Iris pigment epithelial cell (primary cell): ENCODE data around the gene AGO3.
"Not testable (repeated sequence)": the region's sequence is repeated elsewhere in the genome, so short reads cannot be mapped to it uniquely, and the experiment has no call there.

Experiments used
- DNase-seq: peaks from one replicate; pipeline ENCODE4 v3.0.0-alpha.2; 2011; ENCODE audit warnings: low read depth

AGO3 gene

DNA sequence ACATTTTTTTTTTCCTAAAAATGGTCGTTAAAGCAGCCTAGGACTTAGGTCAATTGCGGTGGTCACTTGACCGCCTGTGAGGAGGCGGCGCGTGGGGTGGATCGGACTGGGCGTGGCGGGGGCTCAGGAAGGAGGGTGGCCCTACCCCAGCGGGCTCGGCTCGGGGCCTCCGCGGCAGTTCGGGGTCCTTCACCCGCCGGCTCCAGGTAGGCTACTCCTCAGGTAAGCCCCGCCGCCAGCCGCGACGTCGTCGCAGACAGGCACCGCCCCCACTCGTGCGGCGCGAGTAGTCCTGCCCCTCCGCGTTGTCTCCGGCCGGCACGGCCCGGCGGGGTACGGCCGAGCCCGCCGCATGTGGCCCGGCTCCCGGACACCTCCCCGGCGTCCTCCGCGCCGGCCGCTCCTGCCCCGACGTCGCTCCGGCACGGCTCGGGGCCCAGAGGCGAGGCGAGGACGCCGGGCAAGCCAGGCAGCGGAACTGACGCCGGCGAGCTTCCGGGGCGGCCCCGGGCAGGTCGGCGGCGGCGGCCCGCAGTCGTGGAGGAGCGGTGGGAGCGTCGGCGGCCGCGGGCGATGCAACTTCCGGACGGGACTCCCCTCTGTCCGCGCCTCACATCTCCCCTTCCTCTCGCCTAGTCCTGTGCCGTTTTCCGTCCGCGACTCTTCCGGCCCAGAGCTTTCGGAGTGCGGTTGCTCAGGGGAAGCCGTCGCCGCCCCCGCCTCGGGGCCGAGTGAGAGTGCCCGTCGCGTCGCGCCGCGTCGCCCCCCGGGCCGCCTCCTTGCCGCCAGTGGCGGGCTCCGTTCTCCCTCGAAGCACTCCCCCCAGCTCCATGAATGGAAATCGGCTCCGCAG, at the start of gene AGO3:
Gene AGO3, plus strand, starts transcription at position 513 of the 853 bp plus-strand sequence. Its CDS starts 322 bp downstream, at position 835.
- peak; percentile 79 for DNase-seq

DNA sequence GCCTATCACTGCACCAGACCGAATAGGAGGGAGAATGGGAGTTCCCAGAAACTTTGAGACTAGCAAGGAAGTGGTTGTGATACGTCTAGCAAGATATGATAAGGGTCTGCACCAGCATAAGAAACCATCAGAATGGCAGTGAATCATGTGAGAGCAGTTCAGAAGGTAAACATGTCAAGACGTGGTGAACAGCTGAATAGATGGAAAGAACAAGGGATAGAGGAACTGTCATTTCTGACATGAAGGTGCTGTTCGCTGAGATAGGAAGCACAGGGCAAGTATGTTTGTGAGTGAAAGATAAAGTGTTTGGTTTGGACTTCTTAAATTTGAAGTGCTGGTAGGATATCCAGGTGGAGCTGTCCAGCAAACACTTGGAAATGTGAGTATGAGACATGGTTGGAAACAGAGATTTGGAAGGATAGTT, 49.0 kb upstream of the AGO3 start:
- DNase-seq: peak; percentile 9

DNA sequence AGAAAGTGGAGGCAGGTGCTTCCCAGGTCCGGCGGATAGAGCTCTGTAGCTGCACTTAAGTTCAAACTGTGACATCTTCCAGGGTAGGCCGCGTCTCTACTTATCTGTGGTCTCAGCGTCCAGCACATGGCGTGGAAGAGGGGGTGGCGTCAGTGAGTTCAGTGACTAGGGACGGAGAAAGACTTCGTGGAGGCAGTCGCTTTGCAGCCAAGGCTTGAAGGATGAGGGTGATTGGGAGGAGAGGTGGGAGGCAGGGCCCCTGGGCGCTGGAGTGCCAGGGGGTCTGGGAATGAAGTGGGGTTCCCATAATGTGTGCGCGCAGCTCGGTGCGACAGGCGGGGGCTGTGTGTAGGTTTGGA, 48.3 kb upstream of the AGO3 start:
- DNase-seq: no peak

DNA sequence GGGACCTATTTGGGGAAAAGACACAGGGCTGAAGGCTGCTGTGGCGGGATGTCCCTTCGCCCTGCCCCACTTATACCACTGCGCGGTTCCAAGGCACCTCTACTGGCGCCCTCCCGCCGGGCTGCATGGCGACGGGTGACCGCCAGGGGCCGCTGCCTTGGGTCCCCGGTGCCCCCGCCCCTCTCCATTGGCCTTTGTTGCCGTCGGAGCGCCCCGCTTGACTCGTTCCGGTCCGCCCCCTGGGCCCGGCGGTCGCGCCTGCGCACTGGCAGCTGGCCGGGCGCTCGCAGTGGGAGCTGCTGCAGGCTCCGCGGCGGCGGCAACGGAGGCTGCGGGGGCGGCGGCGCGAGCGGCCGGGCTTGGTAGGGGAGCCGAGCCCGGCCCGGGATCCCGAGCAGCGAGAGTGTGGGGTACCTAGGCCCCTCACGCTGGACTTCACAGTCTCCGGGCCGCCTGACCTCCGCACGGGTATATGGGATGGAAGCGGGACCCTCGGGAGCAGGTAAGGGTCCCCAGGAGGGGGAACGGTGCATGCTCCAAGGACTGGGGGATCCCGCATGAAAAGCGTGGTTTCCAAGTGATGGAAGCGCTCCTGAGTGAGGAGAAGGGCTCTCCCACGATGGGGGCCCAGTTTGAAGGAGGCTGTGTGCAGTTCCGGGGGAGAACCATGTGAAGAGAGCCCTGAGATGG, 47.8 kb upstream of the AGO3 start, which contains the start of gene AGO1:
Gene AGO1, plus strand, starts transcription at position 265 of the 690 bp plus-strand sequence. Its CDS starts 213 bp downstream, at position 478.
- peak; percentile 88 for DNase-seq

DNA sequence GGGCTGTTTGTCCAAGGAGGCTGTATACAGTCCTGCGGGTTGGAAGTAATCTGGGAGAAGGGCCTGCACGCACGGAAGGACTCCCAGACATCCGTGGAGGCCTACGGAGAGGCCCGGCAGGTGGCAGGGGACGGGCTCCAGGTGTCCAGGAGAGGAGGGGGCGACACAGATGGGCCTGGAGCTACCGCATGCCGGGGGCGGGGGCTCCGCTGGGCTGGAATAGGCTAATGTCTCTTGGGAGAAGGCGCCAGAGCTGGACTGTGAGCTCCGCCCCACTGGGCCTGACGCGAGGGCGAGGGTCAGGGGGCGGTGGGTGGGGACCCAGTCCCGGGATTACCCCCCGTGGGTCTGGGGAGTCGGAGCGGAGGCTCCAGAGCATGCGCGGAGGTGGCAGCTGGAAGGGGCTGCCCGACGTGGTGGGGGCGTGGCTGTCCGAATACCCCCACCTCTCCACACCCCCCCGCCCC, 47.2 kb upstream of the AGO3 start:
- peak; percentile 25 for DNase-seq

DNA sequence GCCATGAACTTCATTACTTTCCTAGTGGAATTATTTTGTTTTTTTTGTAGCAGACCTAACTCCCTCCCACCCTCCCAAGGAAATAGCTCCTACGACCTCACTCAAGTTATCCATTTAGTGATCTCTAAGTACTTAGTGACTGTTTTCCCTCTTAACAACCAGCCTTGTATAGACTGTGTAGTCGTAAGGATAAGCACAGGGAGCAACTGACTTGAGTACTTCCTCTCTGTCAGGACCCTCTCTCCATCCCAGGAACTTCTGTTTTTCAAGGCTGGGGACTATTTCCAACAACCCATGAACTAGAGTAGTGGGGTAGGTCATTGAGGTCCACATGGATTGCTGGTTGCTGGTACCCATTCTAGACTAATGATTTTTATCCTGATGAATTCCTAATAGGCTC, 46.0 kb upstream of the AGO3 start:
- no peak for DNase-seq

DNA sequence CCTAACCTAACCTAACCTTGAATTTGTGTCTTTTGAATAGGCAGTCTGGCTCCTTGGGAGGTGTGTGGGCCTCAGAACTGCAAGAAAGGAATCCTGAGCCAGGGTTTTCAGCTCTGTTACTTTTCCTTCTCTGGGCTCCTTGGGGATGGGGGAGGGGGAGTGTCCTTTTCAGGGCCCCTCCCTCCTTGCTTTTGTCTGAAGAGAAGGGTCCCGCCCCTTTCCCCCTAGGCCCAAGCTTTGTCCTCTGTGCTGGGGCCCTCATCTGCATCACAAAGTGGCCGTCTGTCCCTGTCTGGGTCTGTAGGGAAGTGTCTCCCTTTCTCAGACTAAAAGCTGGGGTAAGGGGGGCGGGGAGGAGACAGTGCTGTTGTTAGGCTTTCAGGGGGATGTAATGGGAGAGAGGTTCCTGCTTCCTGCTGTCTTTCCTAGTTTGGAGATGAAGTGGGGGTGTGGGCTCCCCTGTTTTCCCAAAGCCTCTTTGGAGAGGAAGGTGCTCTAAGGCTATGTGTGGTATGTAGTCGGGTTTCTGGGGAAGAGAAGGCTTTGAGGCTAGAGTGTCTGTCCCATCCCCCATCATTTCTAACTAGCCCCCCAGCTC, 44.8 kb upstream of the AGO3 start:
- no peak for DNase-seq

DNA sequence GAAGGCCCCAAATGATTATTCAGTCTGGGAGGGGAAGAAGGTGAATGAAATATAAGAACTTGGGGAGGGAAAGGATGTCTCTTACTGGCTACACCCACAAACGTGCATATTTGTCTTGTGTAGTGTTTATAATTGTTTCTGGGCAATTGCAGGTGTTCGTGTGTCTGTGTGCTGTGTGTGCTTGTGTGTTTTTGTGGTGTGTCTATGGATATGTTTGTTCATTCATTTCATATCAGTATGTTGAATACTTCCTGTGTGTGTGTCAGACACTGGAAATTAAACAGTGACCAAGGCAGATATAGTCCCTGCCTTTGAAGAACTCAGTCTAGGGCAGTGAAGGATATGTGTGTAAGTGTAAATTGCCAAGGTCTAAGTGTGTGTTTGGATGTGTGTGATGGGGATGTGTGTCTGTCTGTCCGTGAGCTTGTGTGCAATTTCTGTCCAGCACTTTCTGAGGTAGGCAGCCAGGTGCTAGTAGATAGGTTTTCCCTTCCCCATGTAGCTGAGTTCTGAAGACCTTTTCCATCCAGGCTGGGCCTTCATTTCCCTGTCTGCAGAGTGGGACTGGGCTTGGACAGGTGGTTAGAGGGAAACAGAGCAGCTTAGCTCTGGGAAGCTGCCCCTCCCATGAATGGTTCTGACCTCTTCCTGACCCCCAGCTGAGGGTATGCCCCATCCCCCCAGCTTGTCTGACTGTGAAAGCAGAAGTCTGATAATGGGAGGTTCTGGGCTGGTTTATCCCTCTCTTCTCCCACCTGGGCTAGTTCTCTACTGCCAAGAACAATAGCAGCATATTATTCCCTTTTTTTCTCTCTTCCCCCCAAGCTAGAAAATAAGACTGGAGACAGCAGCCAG, 44.1 kb upstream of the AGO3 start:
- peak; percentile 19 for DNase-seq

DNA sequence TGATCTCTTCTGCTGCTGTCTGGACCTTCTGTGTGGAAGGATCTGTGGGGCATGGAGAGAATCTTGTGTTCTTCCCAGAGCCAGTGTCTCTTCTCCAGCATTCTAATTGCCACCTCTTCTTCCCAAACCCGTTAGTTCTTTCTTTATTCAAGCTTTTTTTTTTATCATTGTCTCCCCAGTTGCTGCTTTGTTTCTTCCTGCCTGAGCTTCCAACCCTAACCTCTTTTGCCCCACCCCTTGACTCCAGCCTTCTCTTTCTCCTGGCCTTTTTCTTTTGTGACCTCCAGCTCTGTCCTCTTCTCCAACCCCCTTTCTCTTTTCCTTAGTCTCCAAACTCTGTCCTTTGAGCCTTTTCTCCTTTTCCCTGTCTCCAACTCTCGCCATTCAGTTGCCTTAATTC, 43.4 kb upstream of the AGO3 start:
- DNase-seq: no peak

DNA sequence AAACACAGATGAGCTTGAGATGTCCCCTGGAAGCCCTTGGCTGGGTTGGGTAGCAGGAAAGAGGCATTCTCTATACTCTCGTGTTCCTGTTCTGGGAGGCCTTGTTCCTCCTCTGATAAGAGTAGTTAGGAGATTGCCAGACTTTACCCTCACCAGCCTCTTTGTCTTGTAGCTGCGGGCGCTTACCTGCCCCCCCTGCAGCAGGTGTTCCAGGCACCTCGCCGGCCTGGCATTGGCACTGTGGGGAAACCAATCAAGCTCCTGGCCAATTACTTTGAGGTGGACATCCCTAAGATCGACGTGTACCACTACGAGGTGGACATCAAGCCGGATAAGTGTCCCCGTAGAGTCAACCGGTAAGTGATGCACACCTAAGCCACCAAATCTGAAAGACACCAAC, 42.6 kb upstream of the AGO3 start:
- DNase-seq: no peak

DNA sequence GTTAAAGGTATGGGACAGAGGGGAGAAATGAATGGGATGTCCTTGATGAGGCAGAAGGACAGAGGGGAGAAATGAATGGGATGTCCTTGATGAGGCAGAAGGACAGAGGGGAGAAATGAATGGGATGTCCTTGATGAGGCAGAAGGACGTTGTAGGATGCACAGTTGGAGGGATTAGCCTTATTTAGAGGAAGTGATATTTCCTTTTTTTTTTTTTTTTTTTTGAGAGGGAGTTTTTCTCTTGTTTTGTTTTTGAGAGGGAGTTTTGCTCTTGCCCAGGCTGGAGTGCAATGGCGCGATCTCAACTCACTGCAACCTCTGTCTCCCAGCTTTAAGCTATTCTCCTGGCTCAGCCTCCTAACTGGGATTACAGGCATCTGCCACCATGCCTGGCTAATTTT, 41.9 kb upstream of the AGO3 start:
- DNase-seq: not testable (repeated sequence)

DNA sequence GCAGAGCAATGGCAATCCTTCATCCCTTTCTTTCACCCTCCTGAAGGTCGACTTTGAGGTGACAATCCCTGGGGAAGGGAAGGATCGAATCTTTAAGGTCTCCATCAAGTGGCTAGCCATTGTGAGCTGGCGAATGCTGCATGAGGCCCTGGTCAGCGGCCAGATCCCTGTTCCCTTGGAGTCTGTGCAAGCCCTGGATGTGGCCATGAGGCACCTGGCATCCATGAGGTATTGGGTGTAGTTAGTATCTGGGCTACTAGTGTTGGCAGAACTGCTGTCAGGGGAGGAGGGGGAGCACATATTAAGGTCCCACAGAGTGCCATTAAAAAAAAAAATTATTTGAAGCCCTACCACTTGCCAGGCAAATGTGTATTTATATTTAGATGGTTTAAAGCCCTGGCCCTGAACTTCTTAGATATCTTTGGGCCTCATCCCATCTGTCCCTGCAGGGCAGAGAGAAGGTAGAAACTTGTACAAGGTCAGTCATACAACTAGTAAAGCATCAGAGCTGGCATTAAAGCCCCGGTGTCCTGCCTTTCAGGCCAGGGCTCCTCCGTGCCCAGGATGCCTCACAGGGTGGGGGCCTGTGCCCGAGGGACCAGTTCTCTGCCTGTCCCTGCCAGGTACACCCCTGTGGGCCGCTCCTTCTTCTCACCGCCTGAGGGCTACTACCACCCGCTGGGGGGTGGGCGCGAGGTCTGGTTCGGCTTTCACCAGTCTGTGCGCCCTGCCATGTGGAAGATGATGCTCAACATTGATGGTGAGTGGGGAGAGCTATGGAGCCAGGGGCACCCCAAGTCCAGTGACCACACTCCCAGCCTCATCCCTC, 37.6 kb upstream of the AGO3 start:
- no peak for DNase-seq

DNA sequence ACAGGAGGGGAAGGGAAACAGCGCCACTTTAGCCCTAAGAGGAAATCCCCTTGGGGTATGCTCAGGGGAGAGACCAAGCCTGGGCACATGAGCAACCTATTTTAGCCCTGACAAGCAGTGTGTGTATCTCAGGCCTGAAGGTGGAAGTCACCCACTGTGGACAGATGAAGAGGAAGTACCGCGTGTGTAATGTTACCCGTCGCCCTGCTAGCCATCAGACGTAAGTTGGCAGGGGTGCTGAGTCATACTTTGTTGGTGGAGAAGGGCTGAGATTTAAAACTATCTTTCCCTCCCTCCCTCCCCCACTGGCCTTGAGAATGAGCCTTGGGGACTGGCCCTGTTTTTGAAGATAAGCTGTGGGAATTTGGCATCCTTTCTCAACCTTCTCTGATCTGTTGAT, 36.7 kb upstream of the AGO3 start:
- peak; percentile 74 for DNase-seq

DNA sequence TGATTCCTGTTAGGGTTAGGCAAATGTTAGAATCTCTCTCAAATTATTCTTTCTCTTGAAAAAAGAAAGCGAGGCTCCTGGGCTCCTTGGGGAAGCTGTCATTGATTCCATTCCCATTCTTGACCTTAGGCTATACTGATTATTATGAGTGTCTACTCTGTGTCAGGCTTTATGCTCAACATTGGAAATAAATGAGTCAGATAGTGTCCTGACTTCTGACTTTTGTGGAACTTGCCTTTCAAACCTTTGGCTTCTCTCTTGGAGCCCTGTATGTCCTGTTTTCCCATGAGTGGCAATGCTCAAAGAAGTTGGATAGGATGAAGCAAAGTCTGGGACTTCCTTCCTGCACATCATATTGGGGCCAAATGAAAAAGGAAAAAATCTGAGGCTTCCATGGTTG, 36.2 kb upstream of the AGO3 start:
- DNase-seq: no peak

DNA sequence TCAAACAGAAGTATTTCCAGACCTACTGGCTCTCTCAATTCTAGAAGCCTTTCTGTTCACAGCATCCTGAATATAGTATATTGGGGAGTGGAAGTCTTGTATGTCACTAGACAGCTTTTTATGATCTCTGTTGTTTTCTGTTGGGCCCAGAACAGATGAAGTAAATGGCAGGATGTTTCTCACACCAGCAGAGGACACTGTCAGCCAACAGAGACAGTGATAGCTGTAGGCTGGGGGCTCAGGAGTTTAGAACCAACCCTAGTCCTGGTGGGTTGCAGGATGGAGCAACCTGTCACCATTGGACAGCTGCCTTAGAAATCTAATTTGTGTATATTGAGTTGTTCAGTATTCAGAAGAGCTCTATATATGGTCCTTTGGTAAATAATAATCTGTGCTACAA, 31.0 kb upstream of the AGO3 start:
- DNase-seq: no peak

DNA sequence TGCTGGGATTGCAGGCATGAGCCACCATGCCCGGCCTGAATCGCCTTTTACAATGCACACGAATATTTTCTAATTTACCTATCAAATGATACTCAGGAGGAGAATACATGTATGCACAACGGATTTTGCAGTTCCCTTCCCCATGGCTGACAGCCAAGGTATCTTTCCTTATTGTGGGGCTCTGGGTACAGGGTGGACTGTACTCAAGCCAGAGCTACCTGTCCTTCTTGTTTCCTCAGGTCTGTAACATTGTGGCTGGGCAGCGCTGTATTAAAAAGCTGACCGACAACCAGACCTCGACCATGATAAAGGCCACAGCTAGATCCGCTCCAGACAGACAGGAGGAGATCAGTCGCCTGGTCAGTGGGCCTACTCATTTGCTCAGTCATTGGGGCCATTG, 29.7 kb upstream of the AGO3 start:
- DNase-seq: no peak

DNA sequence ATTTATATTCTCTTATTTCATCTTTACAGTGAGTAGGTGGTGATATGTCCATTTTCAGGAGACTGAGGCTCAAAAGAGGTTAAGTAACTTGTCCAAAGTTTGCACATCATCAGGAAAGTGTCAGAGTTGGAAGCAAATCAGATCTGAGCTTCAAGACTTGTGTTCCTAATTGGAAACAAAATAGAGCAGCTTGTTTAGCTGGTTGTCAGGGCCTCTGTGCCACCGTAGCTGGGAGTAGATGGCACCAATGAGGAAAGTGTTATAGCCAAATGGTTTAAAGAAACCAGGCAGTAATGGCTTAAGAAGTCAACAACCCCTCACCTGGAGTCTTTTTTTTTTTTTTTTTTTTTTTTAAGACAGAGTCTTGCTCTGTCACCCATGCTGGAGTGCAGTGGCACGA, 28.2 kb upstream of the AGO3 start:
- DNase-seq: no peak

DNA sequence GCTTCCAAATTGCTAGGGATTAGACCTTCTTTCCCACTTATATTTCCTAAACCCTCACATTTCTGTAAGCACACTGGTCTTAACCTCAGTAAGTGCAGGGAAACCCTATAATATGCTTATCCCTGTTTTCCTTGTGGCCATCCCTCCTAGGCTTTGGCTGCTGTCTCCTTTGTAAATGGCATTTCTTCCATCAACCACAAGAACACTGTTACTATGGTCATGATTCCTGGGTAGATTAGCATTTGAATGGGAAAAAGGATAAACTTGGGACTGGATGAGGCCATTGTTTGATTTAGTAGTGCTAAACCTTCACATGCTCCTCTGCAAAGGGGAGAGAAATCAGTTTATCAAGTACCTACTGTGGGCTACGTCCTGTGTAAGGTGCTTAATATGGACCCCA, 16.2 kb upstream of the AGO3 start:
- no peak for DNase-seq

DNA sequence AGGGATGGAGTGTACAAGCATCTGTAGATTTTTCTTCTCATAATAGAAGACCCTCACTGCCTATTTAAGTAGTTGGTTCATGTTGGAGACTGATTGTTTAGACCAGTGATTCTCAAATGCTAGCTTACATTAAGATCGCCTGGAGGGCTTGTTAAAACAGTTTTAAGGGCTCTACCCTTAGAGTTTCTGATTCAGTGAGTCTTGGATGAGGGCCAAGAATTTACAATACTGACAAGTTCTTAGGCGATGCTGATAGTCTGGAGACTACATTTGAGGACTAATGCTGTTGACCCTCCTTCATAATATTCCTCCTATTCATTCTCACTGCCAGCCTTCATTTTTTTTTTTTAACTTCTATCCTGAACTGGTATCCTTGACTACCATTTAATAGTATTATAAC, 15.2 kb upstream of the AGO3 start:
- DNase-seq: peak; percentile 38

DNA sequence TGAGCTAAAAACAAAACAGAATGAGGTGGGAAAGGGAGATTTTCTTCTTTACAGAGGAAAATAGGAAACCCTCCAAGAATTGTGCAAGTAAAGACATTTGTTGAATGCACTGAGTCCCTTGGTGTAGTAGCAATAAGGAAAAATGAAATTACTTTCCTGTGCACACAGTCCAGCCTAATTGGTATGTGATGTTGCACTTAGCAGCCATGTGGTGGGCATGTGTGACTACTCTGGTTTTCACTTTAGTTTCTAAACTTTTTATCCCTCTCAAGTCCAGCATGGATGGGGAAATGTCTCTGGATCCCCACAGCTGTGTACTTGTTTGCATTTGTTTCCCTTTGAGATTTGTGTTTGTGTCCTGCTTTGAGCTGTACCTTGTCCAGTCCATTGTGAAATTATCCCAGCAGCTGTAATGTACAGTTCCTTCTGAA, 7.1 kb upstream of the AGO3 start:
- DNase-seq: no peak

DNA sequence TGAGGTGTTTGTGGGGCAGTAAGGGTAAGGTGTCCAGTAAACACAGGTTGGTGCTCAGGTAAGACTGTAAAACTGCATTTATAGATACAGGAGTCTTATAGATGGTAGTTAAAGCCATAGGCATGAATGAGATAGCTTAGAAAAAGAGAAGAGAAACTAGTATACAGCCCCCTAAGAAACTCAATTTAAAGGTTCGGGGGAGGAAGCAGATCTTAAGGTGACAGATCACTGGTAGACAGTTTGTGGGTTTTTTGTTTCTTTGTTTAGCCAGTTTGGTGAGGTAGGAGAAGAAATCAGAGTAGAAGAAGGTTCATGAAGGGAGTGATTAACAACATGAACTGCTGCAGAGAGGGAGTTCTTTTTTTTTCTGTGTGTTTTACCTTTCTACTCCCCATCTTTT, 6.1 kb upstream of the AGO3 start:
- no peak for DNase-seq
